ENCODE results near the gene IPMK. TPM values are rescaled to one million over a fixed set of nuclear protein-coding genes. Genes with fewer than 3 reads are reported as not detected.

The IPMK gene
- total and polyA plus RNA-seq, 2 of the 8 experiments (the other 6 are each of a cell fraction or from before 2014, with no cell fraction given): 1.3 to 7.8 TPM

DNA sequence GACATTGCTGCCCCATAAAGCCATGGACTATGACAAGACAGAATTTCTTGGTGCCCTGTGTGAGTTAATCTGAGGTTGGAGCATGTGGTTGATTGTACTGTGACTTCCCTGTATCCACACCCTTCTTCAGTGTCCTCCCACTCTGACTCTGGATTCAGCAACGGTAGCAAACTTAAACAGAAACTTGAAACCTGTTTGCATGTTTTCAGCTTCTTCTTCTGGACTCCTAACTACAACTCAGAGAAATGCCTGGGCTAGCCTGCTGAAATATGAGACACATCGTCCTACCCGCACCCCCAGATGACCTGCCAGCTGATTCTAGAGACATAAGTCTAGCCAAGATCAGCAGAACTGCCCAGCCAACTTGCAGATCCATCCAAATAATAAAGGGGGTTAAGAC is 78.4 kb downstream of the IPMK start:
- no peak overlapping the region for H2BK120ac ChIP-seq (replicated peaks; ENCODE audit: low read depth, low read length)
- H3K9me3 ChIP-seq (ENCODE audit: insufficient read depth in 2 of 2, low read depth in 1 of 2, low read length in 1 of 2): no peaks in the 10 kb centered on the region
- H2AFZ ChIP-seq (ENCODE audit: low read length): no peak overlapping the region
- H3K79me1 ChIP-seq (ENCODE audit: low read depth, low read length): no peaks in the 10 kb centered on the region
- no peak overlapping the region for H3K14ac ChIP-seq (ENCODE audit: insufficient read length)
- H3K4ac ChIP-seq (replicated peaks; ENCODE audit: insufficient read length, low read depth, low read length): no peak overlapping the region
- no peak overlapping the region for H2BK12ac ChIP-seq (ENCODE audit: low read depth, low read length)
- no peak overlapping the region for H4K91ac ChIP-seq (replicated peaks; ENCODE audit: insufficient read length, low read length)
- no peak overlapping the region for H3K4me2 ChIP-seq (ENCODE audit: insufficient read depth in 1 of 2, low read depth in 2 of 2, low read length in 2 of 2)
- no peaks in the 10 kb centered on the region for H3K23me2 ChIP-seq (ENCODE audit: low read depth, low read length)
- no peaks in the 10 kb centered on the region for H3K36me3 ChIP-seq (ENCODE audit: control insufficient read depth in 2 of 4, insufficient read depth in 4 of 4, low read length in 3 of 4)
- H2BK5ac ChIP-seq (ENCODE audit: low read depth, low read length): no peak overlapping the region
- H3K56ac ChIP-seq (replicated peaks; ENCODE audit: insufficient read length, low read depth, low read length): no peak overlapping the region
- FAIRE-seq (no peak), DNase-seq (ENCODE audit: low read depth in 1 of 2, low spot score in 2 of 2) (no peak)
- H4K8ac ChIP-seq (ENCODE audit: extremely low read depth, insufficient read depth, low read length): no peak overlapping the region
- no peak overlapping the region for H2BK15ac ChIP-seq (ENCODE audit: low read length)
- 84% methylated on average over 3 of the region's 3 CpGs; no CpG with 5 or more reads in 1 of the 2 experiments for WGBS, 2 experiments (ENCODE audit: extremely low coverage in 1 of 2, insufficient coverage in 1 of 2, insufficient read length in 1 of 2, insufficient replicate concordance in 2 of 2, low coverage in 1 of 2, low lambda C conversion rate in 2 of 2, missing lambda C conversion rate in 1 of 2)
- POLR2A ChIA-PET (ENCODE audit: partially characterized antibody): interaction anchor here (0.6 kb wide), 1 partner anchor 51 kb away, joined by 3 read pairs; no protein-coding TSS in a partner anchor
- H3K27ac ChIP-seq (ENCODE audit: low read depth, low read length): no peak overlapping the region
- H2BK20ac ChIP-seq (ENCODE audit: low read length): no peak overlapping the region
- H3K4me3 ChIP-seq (ENCODE audit: extremely low read depth in 1 of 4, insufficient read depth in 2 of 4, low read depth in 3 of 4, low read length in 4 of 4): no peak overlapping the region
- H2AK5ac ChIP-seq (ENCODE audit: low read depth, low read length): no peak overlapping the region
- no peaks in the 10 kb centered on the region for H3K4me1 ChIP-seq (replicated peaks in 1 of 4; ENCODE audit: control insufficient read depth in 3 of 4, insufficient read depth in 4 of 4, low read length in 3 of 4)
- no peak overlapping the region for H3K23ac ChIP-seq (ENCODE audit: insufficient read length)
- CTCF ChIA-PET (ENCODE audit: partially characterized antibody): interaction anchor here (0.9 to 3.5 kb wide), 4 partner anchors 9 to 102 kb away, joined by 3 to 20 read pairs (median 9); no protein-coding TSS in a partner anchor
- H3K79me2 ChIP-seq (ENCODE audit: control insufficient read depth in 1 of 2, insufficient read depth in 2 of 2, low read length in 2 of 2): no peaks in the 10 kb centered on the region
- no peak overlapping the region for H3K18ac ChIP-seq (ENCODE audit: extremely low read depth, low read length)
- H3K27me3 ChIP-seq (replicated peaks in 1 of 4; ENCODE audit: control insufficient read depth in 3 of 4, extremely low read depth in 1 of 4, insufficient read depth in 3 of 4, low read length in 3 of 4): no peaks in the 10 kb centered on the region
- no peak overlapping the region for H3K9ac ChIP-seq (replicated peaks in 1 of 4; ENCODE audit: extremely low read depth in 1 of 4, low read depth in 3 of 4, low read length in 3 of 4)
- H4K20me1 ChIP-seq (replicated peaks in 1 of 2; ENCODE audit: control insufficient read depth in 1 of 2, insufficient read depth in 2 of 2, low read length in 2 of 2): no peaks in the 10 kb centered on the region
- no peak overlapping the region for H4K5ac ChIP-seq (ENCODE audit: insufficient read length, low read depth, low read length)
- no peak for TF ChIP-seq MAX (IDR thresholded peaks at IDR 0.05)
- no peak for TF ChIP-seq KDM1A (IDR thresholded peaks at IDR 0.05; ENCODE audit: borderline replicate concordance, low read length)
- no peak for TF ChIP-seq SIN3A (conservative IDR thresholded peaks at IDR 0.05 in 1 of 2, IDR thresholded peaks at IDR 0.05 in 1 of 2; ENCODE audit: low read depth in 1 of 2, low read length in 2 of 2)
- no peak for TF ChIP-seq CEBPB (IDR thresholded peaks at IDR 0.05; ENCODE audit: low read depth, low read length)

All from H1 (cell line).